ENCODE results near the gene PODNL1.

The PODNL1 gene

GRCh38 chr19:13887517-13887916 is 50.7 kb downstream of the PODNL1 start:
- no peak for DNase-seq

- DNase-seq = no peak
These were observed 51.2 kb downstream of the PODNL1 start for GRCh38 chr19:13887018-13887436.

GRCh38 chr19:13885826-13886365 is 52.3 kb downstream of the PODNL1 start:
- no peak for DNase-seq

DNA sequence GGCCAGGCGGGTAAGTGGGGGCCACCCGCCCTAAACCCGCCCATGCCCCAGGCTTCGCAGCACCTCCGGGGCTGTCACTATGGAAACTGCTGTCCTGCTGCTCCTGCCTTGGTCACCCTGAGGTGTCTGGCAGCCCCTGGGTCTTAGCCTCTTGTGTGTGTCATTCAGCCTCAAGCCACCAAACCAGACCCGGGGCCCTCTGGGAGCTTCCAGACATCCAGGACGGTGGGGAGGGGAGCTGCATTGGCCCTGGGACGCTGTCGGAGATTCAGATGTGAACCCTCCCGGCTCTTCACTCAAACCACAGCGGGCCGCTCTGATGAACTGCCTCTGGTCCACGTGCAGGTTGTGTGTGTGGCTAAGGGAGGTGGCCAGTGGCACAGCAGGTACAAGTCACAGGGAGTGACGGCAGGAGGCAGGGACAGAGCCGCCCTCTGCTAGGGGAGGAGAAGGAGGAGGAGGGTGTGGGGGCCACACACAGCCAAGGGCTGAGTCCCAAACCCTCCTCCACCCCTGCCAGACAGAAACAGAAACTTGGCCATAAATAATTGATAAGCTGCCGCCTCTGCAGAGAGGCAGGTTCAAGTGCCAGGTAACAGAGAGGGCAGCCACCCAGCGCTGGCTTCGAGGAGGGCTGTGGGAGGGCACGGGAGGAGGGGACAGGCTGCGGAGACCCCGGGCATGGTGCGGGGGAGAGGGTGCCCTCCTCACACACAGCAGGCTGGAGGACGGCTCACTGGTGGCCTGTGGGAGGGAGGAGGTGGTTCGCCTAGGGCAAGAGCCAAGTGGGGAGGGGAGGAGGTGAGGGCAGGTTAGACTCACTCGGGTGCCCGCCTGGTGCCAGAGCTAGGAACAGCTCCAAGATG is 53.3 kb downstream of the PODNL1 start:
- DNase-seq = no peak

DNA sequence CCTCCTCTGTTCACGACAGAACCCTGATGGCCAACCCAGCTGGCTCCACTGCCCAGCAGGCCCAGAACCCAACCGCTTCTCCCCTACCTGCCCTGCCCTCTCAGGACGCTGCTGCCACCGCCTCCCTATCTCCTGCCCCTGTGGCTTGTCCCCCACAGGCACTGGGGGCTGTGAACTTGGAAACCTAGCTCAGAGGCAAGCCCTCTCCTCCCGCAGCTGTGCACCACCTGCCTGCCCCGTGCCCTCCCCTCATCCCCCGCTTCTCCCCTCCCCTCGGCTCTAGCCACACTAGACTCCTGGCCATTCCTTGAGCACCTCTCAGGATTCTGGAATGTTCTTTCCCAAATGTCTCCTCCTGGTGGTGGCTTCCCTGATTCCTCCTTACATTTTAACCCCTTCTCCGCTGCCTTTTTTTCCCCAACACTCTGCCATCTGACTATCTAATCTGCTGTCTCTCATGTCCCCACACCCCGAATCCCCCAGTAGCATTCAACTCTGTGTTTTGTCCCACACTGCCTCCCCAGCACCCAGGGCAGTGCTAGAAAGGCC is 54.6 kb downstream of the PODNL1 start:
- DNase-seq = no peak

GRCh38 chr19:13882836-13883235 is 55.4 kb downstream of the PODNL1 start:
- DNase-seq = no peak

DNA sequence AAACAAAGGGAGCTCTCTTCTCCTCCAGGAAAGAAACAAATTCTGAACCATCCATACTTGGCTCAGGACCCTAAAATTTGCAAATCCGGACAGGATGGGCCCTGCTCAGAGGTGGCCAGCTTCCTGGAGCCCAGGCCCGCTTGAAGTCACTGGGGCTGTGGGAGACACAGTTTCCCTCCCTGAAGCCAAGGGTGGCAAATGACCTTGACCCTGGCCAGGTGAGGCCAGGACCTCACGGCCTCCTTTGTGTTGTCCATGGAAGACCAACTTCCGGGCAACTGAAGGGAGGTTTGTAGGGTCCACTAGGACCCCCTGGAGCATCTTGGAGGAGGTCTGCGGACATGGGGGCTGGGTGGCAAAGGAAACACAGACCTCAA is 55.8 kb downstream of the PODNL1 start:
- no peak for DNase-seq

- no peak for DNase-seq
These were observed 56.4 kb downstream of the PODNL1 start for GRCh38 chr19:13881692-13882418.

DNA sequence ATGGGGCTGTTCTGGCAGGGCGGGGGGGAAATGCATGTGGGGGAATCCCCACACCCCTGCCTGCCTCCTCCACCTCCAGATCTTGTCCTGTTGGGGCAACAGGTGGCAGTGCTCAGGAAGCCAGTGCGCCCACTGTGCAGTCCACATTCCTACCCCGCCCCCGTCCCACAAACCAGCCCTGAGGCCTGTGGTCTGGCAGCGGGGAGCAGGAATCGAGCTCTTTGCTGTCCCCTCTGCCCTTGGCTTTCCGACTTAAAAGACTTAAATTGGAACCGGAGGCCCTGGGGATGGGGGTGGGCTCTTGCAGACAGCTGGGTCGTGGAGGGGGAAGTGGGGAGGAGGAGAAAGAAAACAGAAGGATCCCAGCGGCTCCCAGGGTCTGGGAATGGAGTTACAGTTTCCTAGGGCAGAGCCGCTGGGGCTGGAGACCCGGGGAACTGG is 56.9 kb downstream of the PODNL1 start:
- DNase-seq = no peak

Data from Kasumi-1 (cell line).